LoVo (cell line): ENCODE measurements around the gene TMEM236.
"Not testable (repeated sequence)": the region's sequence is repeated elsewhere in the genome, so short reads cannot be mapped to it uniquely, and the experiment has no call there.

Experiments used
- DNase-seq: peaks from one replicate; pipeline ENCODE4 v3.0.0-alpha.2; 2016; ENCODE audit warnings: low spot score

TMEM236 gene, protein sequence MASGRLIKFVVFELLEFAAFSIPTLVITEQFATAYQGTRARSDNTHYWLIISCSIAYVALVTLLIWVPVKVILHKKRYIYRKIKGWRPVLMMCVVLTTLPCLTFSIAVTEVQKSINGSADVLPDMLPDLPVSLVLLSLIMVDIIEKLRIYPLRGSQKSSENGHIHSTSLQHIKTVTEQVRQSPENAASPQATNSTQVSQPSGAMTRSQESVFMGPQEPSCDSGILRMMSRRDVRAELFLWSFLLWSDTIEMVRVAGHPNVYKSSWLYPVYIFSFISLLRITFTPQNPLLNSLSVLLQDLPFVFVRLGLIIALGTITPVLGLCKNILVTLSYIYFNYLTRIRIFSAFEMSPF

GRCh38 chr10:17751781-17752445 lies at the start of gene TMEM236:
TSS of gene TMEM236 (plus strand) at chr10:17752201. CDS start at chr10:17752296, 95 bp downstream.
- DNase-seq, result no peak

GRCh38 chr10:17703706-17704105 lies 48.3 kb upstream of the TMEM236 start:
- DNase-seq, result no peak

GRCh38 chr10:17708821-17709220 lies 43.2 kb upstream of the TMEM236 start:
- no peak for DNase-seq

DNA sequence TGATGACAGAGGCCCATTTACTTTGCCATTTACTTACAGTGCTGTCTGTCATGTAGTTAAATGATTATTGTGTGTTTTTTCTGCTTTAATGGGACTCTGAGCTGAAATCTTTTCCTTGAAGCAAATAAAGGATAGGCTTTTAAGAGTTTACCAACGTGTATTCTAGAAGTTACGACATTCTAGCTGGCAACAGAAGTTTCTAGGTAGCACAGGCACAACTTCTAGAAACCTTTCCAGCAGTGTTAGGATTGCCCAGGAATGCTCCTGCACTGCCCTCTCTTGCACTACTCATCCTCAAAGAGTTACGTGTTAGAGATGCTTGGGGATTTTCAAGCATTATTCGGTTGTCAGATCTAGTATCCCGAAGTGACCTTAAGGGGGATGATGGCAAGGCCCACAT lies 42.5 kb upstream of the TMEM236 start:
- no peak for DNase-seq

- DNase-seq, result no peak
These were observed 41.8 kb upstream of the TMEM236 start for GRCh38 chr10:17710181-17710580.

- no peak for DNase-seq
These were observed 39.9 kb upstream of the TMEM236 start for GRCh38 chr10:17712053-17712452.

DNA sequence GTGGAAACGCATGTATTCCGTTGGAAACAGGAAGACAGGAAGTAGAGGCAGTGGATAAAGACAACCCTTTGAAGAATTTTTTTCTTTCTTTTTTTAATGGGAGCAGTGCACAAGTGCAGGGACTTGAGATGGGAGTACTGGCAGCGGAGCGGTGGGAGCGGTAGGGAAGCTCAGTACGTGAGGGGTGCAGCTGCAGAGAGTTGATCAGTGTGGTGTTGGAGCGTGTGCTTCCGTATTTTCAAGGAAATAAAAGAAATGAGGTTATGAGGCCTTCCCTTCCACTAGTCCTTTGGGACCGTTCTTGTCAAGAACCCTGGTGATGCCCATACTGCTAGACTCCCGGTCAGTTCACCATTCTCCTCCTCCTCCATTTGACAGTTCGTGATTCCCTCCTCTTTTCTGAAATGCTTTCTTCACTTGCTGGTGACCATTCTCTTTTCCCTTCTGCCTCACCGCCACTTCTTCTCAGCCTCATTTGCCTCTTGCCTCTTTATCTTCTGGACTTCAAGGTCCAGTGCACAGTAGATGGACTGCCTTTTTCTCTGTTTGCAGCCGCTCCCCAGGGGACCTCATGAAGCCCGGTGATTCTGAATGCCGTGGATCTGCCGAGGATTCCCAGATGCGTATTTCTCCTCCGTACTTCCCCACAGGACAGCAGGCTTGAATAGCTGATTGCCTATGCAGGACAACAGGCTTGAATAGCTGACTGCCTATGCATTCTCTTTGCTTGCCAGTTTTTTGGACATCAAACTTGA lies 39.1 kb upstream of the TMEM236 start:
- DNase-seq, result no peak

GRCh38 chr10:17713758-17714157 lies 38.2 kb upstream of the TMEM236 start:
- DNase-seq, result no peak

GRCh38 chr10:17716161-17716560 lies 35.8 kb upstream of the TMEM236 start:
- no peak for DNase-seq

- not testable (repeated sequence) for DNase-seq
These were observed 29.5 kb upstream of the TMEM236 start for GRCh38 chr10:17722317-17723014.

DNA sequence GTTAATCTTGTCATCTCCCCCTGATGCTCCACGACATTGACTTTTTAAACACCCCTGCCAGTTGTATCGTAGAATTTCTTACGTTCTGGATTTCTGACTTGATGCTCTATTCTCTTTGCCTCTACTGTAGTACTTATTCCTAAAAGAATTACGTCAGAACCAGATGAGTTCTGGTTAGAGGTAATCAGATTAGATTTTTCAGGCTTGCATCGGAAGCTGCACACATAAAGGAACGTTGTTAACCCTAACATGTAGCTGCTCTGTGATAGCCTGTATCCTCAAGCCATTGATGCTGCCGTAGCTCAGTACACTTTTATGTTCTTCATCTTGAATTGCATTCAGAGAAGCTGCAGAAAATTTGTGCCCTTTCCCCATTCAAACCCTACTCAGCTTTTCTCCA lies 26.3 kb upstream of the TMEM236 start:
- no peak for DNase-seq

DNA sequence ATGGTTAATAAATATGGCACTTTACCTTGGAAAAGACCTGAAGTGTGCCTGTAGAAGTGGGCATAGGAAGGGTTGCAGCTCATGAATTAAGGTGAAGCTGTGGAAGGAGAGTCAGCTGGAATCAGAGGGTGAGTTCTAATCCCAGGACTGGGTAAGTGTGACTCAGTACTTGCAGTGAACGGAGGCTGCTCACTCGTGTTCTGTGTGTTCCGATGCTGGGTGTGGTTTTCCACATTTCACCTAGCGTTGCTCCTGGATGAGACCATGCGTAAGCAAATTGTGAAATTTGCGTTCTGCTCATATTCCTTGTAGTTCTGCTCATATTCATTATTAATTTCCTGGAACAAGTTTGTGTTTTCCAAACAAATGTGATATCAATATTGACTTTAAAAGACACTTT lies 22.4 kb upstream of the TMEM236 start:
- no peak for DNase-seq

GRCh38 chr10:17730667-17731066 lies 21.3 kb upstream of the TMEM236 start:
- DNase-seq, result no peak

GRCh38 chr10:17731331-17732020 lies 20.5 kb upstream of the TMEM236 start:
- no peak for DNase-seq

GRCh38 chr10:17733620-17734019 lies 18.4 kb upstream of the TMEM236 start:
- no peak for DNase-seq

GRCh38 chr10:17734432-17735080 lies 17.4 kb upstream of the TMEM236 start:
- DNase-seq, result no peak

GRCh38 chr10:17735166-17735941 lies 16.6 kb upstream of the TMEM236 start:
- DNase-seq, result no peak

GRCh38 chr10:17736223-17736622 lies 15.8 kb upstream of the TMEM236 start:
- DNase-seq, result no peak

GRCh38 chr10:17737027-17737965 lies 14.7 kb upstream of the TMEM236 start:
- peak; percentile 35 for DNase-seq
